Activated B cell treated with CpG ODN at 0.5 μM for 24 hours (primary cell): ENCODE measurements around the gene FCAMR. TPM values are rescaled to one million over a fixed set of nuclear protein-coding genes. Genes with fewer than 3 reads are reported as not detected.

ENCODE experiments used
- ATAC-seq: fragments of 200-7000 bp; cut with Tn5 transposase; one replicate; pipeline ENCODE4 v1.10.0; 2021; ENCODE audit warnings: low read depth, mild to moderate bottlenecking, moderate library complexity
- CTCF ChIA-PET: fragments of 350-600 bp; sonication (Branson Sonifier 250); formaldehyde crosslinking; loops from one replicate; lab custom pipeline; 2021; ENCODE audit warnings: antibody characterized with exemption; lab: Charles Lee
- POLR2A ChIA-PET: fragments of 350-600 bp; sonication (Branson Sonifier 250); formaldehyde crosslinking; loops from one replicate; lab custom pipeline; 2021; ENCODE audit warnings: antibody characterized with exemption; lab: Charles Lee
- DNase-seq: peaks from one replicate; pipeline ENCODE4 v3.0.0; 2022
- H3K27ac Mint-ChIP-seq: one replicate; pipeline ENCODE4 v1.8.0; 2020; ENCODE audit warnings: mixed read lengths
- H3K27me3 Mint-ChIP-seq: one replicate; pipeline ENCODE4 v1.8.0; 2021; ENCODE audit warnings: mixed read lengths
- H3K36me3 Mint-ChIP-seq: one replicate; pipeline ENCODE4 v1.8.0; 2021; ENCODE audit warnings: low read depth, mixed read lengths
- H3K4me1 Mint-ChIP-seq: one replicate; pipeline ENCODE4 v1.8.0; 2021; ENCODE audit warnings: mixed read lengths
- H3K4me3 Mint-ChIP-seq: one replicate; pipeline ENCODE4 v1.8.0; 2020; ENCODE audit warnings: mild to moderate bottlenecking, mixed read lengths
- H3K9me3 Mint-ChIP-seq: one replicate; pipeline ENCODE4 v1.8.0; 2020; ENCODE audit warnings: mixed read lengths
- CTCF ChIP-seq: fragments of 200-600 bp; IDR thresholded peaks from one replicate; pipeline ENCODE4 v1.8.0; 2022; ENCODE audit warnings: antibody characterized with exemption, mild to moderate bottlenecking
- intact Hi-C: fragments of 100-400 bp; cut with micrococcal nuclease; formaldehyde crosslinking; loops from one replicate; pipeline ENCODE4 v1.15.1; 2024
- total RNA-seq: library from RNA; stranded (reverse); gene quantifications from 2 replicates; pipeline ENCODE4 v1.2.3, GENCODE V29; 2022

The FCAMR gene
- total RNA-seq, 1 donor from 2014 or later = not detected

- DNase-seq (no peak), ATAC-seq (no peak)
- no peak overlapping the region for H3K4me3 Mint-ChIP-seq
- H3K27ac Mint-ChIP-seq = no peak overlapping the region
- TF ChIP-seq CTCF = no peak
- intact Hi-C loops = no loop called here
- H3K4me1 Mint-ChIP-seq = peaks cover 3% of the 10 kb centered on the region
- ChIA-PET CTCF (interaction anchor here (0.6 to 15.7 kb wide), 4 partner anchors 25 to 83 kb away, joined by 3 to 383 read pairs (median 7); no protein-coding TSS in a partner anchor), POLR2A (interaction anchor here (0.6 kb wide), 1 partner anchor 85 kb away, joined by 4 read pairs; no protein-coding TSS in a partner anchor)
- no peaks in the 10 kb centered on the region for H3K36me3 Mint-ChIP-seq
- no peaks in the 10 kb centered on the region for H3K9me3 Mint-ChIP-seq
- peaks cover 7% of the 10 kb centered on the region for H3K27me3 Mint-ChIP-seq
Observed at GRCh38 chr1:206939841-206940587, 30.2 kb downstream of the FCAMR start.

GRCh38 chr1:206939131-206939530 lies 31.1 kb downstream of the FCAMR start:
- Mint-ChIP-seq H3K4me3 (no peak overlapping the region), H3K36me3 (no peaks in the 10 kb centered on the region), H3K27me3 (peaks cover 4% of the 10 kb centered on the region), H3K4me1 (peaks cover 3% of the 10 kb centered on the region), H3K27ac (no peak overlapping the region), H3K9me3 (no peaks in the 10 kb centered on the region)
- no peak for ATAC-seq
- DNase-seq = no peak
- ChIA-PET POLR2A (interaction anchor here (0.6 kb wide), 1 partner anchor 85 kb away, joined by 4 read pairs; no protein-coding TSS in a partner anchor), CTCF (interaction anchor here (0.6 to 15.7 kb wide), 4 partner anchors 24 to 266 kb away, joined by 3 to 383 read pairs (median 7); no protein-coding TSS in a partner anchor)
- no peak for TF ChIP-seq CTCF
- intact Hi-C loops = no loop called here

- no peak for ATAC-seq
- no peak overlapping the region for H3K4me3 Mint-ChIP-seq
- TF ChIP-seq CTCF = no peak
- no peaks in the 10 kb centered on the region for H3K9me3 Mint-ChIP-seq
- ChIA-PET CTCF (interaction anchor here (1.6 to 15.7 kb wide), 4 partner anchors 22 to 274 kb away, joined by 3 to 383 read pairs (median 4); no protein-coding TSS in a partner anchor), POLR2A (interaction anchor here (1.7 kb wide), 1 partner anchor 12 kb away, joined by 6 read pairs; no protein-coding TSS in a partner anchor)
- H3K4me1 Mint-ChIP-seq = peaks cover 16% of the 10 kb centered on the region
- H3K27me3 Mint-ChIP-seq = no peaks in the 10 kb centered on the region
- H3K36me3 Mint-ChIP-seq = no peaks in the 10 kb centered on the region
- intact Hi-C loops = no loop called here
- H3K27ac Mint-ChIP-seq = no peak overlapping the region
- DNase-seq = no peak
Observed at GRCh38 chr1:206937425-206937824, 32.8 kb downstream of the FCAMR start.

GRCh38 chr1:206935491-206936067 lies 34.7 kb downstream of the FCAMR start:
- Mint-ChIP-seq H3K4me3 (no peak overlapping the region), H3K27ac (no peak overlapping the region), H3K27me3 (no peaks in the 10 kb centered on the region), H3K36me3 (no peaks in the 10 kb centered on the region), H3K9me3 (no peaks in the 10 kb centered on the region), H3K4me1 (peaks cover 34% of the 10 kb centered on the region)
- intact Hi-C loops = loop anchor here (1.0 kb wide), 1 partner anchor 47 kb away; no protein-coding TSS in a partner anchor
- ChIA-PET POLR2A (interaction anchor here (1.5 kb wide), 1 partner anchor 14 kb away, joined by 5 read pairs; the partner anchor contains the start of gene FCMR), CTCF (interaction anchor here (0.8 to 15.7 kb wide), 15 partner anchors 8 to 271 kb away, joined by 3 to 383 read pairs (median 4); partner anchors contain the start of genes FCMR and IL20)
- ATAC-seq (no peak), DNase-seq (peak; percentile 41)
- TF ChIP-seq CTCF = no peak
